GM19395 (cell line): ENCODE measurements around the gene ZNF526.

Experiments used
- ATAC-seq: cut with Tn5 transposase; IDR thresholded peaks from one replicate; pipeline ENCODE4 v1.9.1; 2021; ENCODE audit warnings: mild to moderate bottlenecking, moderate library complexity; ENCODE audit not compliant: unreplicated experiment

ZNF526 gene

GRCh38 chr19:42220751-42221097, 612 bp downstream of the ZNF526 start:
- no peak for ATAC-seq

DNA sequence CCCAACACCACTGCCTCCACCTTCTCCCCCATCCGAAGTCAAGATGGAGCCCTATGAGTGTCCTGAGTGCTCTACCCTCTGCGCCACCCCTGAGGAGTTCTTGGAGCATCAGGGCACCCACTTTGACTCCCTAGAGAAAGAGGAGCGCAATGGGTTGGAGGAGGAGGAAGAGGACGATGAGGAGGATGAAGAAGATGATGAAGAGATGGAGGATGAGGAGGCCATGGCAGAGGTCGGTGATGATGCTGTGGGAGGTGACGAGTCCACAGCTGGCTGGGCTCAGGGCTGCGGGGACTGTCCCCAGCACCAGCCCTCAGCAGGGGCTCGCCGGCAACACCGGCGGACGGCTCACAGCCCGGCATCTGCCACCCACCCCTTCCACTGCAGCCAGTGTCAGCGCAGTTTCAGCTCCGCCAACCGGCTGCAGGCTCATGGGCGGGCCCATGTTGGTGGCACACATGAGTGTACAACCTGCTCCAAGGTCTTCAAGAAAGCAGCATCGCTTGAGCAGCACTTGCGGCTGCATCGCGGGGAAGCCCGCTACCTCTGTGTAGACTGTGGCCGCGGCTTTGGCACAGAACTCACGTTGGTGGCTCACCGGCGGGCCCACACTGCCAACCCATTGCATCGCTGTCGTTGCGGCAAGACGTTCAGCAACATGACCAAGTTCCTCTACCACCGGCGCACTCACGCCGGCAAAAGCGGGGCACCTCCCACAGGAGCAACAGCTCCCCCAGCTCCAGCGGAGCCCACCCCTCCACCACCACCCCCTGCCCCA, 5.0 kb downstream of the ZNF526 start:
- no peak for ATAC-seq

GRCh38 chr19:42225718-42226292, 5.7 kb downstream of the ZNF526 start:
- no peak for ATAC-seq

DNA sequence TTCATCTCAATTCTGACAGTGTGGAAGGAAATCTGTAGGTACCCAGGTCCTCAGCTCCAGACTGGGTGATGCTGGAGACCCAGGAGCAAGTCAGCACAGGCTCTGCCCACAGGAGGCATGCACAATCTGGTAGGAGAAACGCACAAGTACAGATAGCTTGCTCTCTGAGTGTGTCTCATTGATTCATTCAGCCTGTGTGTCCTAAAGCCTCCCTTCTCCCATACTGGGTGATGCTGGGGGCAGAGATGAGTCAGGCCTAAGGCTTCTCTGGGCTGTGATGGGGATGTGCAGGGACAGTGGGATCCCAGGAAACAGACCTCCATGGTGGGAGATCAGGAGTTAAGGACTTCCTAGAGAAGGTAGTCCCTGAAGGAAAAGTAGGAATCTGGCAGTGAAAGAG, 6.8 kb downstream of the ZNF526 start:
- no peak for ATAC-seq

GRCh38 chr19:42228641-42229040, 8.5 kb downstream of the ZNF526 start:
- ATAC-seq = no peak

GRCh38 chr19:42229301-42229854, 9.3 kb downstream of the ZNF526 start:
- no peak for ATAC-seq

DNA sequence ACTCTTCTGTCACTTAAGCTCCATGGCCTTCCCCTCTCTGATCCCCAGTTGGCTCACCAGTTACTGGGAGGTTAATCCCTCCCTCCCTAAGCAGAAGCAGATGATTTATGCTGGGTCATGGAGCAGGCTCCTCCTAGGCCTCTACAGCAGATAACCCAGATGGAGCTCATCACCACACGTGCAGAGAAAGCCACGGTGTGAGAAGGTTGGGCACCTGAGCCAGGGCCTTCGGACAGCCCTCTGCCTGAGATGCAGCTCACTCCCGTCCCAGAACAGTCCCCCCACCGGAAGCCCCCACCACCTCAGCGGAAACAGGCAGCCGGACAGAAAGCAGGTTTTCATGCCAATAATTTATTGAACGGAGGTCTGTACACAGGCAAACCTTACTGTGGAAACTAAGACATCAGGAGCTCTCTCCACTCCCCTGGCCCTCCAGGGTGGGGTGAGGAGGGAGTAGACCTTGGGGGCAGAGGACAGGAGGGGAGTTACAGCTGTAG, 9.8 kb downstream of the ZNF526 start:
- ATAC-seq = no peak

DNA sequence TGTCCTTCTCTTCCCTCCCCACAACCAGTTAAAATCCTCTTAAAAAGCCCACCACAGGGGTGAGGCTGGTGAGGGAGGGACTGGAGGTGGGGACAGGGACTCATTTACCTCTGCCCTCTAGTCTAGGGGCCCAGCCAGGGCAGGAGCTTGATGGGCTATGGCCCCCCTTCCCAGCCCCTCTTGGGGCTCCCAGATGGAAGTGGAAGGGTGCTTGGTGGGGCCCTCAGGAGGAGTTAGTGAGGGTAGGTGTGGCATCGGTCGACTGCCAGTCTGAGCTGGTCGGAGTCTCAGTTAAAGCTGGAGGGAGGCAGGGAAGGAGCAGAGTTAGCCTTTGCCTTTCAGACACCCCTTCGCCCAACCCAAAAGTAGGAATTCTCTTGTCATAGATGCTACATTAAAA, 10.5 kb downstream of the ZNF526 start:
- ATAC-seq = no peak

GRCh38 chr19:42232435-42232834, 12.3 kb downstream of the ZNF526 start:
- ATAC-seq = no peak

- ATAC-seq = no peak
Observed at GRCh38 chr19:42233106-42233505, 13.0 kb downstream of the ZNF526 start.

GRCh38 chr19:42233678-42234292, 13.7 kb downstream of the ZNF526 start:
- no peak for ATAC-seq

GRCh38 chr19:42234364-42234763, 14.3 kb downstream of the ZNF526 start:
- ATAC-seq = no peak

DNA sequence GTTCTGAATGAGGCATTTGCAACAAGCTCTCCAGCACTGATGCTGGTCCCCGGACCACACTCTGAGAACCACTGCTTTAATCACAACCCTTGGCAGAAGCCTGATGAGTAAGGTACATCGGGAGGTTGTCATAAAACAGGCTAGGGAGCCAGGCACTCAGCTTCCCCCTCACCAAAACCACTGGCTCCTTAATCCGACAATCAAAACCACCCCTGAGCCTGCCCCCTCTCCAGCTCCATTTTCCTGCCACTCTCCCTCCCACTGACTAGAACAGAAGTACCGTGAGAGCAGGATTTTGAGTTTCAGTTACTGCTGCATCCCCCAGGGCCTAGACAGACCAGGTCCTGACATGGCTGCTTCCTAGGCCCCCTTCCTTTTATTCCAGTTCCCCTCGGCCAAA, 15.1 kb downstream of the ZNF526 start:
- ATAC-seq = no peak

GRCh38 chr19:42239544-42240220, 19.6 kb downstream of the ZNF526 start:
- ATAC-seq = no peak

DNA sequence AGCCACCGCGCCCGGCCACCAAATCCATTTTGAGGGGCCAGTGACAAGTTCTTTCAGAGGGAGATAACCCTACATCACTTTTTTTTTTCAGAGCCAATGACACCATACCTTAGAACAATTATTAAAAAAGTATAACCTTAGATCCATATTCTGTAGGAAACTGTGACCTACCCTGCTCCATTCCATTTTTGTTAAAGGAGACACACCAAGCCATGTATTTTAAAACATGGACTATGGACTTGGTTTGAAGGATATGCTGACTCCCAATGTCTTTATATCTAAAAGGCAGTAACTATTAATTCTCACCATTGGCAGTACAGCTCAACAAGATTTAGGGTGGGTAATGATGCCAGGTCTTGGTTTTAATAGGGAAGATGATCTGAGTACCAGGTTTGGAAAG, 21.2 kb downstream of the ZNF526 start:
- no peak for ATAC-seq

DNA sequence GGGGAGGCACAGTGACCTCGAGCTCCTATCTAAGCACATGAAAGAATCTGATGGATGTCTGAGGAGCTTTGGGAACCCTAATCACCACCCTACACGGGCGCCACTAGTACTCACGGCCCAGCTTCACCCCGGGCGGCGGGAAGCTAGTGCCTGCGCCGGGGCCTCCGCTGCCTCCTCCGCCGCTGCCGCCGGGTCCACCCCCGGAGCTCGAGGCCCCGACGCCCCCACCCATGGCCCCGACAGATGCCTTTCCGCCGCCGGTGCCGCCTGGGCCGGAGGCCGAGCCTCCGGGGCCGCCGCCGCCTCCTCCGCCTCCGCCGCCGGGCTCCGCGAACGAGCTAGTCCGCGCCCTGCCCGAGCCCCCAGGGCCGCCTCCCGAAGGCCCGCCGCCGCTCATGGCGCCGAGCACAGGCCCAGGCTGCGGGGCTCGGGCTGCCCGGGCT, 22.0 kb downstream of the ZNF526 start:
- no peak for ATAC-seq

DNA sequence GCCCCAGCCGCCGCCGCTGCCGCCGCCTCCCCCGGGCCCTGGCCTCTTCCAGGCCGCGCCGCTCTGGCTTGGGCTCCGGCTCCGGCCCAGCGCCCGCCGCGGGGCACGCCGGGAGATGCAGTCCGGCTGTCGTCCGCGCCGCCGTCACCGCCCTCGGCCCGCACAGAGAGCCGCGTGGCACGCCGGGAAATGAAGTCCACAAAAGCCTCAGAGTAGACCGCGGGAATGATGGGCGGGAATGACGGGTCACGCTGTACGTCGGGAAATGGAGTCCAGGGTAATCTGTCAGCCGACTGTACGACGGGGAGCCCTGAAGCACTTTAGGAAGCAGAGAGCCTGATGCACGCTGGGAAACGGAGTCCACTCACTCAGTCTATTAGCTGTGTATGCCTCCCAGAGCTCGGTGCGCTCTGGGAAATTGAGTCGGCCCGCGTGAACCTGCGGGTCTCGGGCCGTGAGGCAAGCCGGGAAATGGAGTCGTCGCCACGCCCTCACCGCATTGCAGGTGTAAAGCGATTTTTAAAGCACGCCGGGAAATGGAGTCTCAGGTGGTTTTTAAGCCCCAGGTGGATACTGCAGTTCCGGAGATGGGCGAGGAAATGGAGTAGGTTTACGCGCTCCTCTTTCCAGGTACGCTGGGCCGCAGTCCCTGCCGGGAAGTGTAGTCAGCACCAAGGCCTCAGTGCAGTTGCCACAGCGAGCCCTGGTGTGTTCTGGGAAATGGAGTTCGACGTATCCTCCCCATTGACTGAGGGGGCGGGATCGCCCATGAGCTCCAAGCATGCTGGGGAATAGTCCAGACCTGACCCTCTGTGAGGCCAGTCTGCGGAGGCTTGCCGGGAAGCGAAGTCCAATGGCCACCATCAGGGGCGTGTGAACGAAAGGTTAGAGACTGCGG, 22.6 kb downstream of the ZNF526 start, which contains the start of gene GSK3A:
TSS of gene GSK3A (minus strand) at position 91 of the 898 bp plus-strand sequence. CDS start 137 bp downstream, outside the sequence.
- peak; percentile 64 for ATAC-seq

DNA sequence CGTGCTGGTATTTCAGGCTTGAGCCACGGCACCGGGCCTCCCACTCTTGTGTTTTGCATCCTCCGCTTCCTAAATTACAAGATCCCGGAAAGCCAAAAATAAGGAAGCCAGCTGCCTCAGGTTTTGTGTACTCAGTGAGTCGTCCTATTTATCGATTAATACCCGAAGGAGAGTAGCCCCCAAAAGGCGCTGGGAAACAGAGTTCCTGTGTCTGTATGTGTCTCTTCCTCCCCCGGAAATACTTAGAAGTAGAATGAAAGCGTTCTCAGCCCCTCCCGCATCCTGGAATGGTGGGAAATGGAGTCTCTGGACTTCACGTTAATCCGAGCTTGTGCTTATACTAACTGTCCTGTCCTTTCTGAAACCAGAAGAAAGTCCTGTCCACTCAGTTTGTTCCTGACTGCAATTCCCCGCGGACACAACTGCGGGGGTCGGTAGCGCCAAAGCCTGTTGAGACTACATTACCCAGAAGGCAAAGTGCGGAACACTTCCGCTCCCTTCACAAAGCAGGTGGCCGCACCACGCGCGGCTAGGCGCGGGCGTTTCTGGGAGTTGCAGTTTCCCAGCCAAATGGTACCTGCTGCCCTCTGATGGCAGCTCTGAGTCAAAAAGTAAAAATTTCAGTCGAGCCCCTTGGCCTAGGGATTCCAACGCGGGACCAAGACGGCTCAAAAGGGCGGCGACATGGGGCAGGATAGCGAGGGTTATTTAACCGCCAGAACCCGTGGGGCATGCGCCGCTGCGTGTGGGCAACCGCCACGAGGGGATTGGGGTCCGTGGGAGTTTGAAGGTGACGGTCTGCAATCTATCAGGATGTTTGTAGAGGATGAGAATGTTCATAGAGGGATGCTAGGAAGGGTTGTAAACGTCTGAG, 24.5 kb downstream of the ZNF526 start:
- ATAC-seq = peak; percentile 44

DNA sequence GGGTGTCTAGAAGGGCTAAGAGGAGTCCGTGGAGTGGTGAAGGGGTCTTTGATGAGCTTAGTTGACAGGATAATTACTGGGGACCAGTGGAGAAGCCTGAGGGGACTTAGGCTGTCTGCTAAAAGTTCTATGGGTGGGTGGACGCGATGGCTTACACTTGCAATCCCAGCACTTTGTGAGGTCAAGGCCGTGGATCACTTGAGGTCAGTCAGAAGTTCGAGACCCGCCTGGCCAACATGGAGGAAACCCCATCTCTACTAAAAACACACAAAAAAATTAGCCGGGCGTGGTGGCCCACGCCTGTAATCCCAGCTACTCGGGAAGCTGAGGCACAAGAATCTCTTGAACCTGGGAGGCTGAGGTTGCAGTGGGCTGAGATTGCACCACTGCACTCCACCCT, 25.1 kb downstream of the ZNF526 start:
- ATAC-seq = no peak
